AG04449 (cell line): ENCODE measurements around the gene ZNF598.

Experiments
- CTCF ChIA-PET: fragments of 350-600 bp; formaldehyde crosslinking; extraction: SDS; loops from one replicate; lab custom pipeline; 2021; ENCODE audit warnings: antibody characterized with exemption; lab: Yijun Ruan, JAX
- POLR2A ChIA-PET: fragments of 400-600, 350-600 bp; formaldehyde crosslinking; extraction: SDS; loops from one replicate; lab custom pipeline; 2020; ENCODE audit warnings: antibody characterized with exemption, inconsistent platforms; lab: Yijun Ruan, JAX
- DNase-seq: peaks from one replicate; pipeline ENCODE4 v3.0.0-alpha.2; 2010; ENCODE audit warnings: low read depth, low spot score
- H3K4me3 ChIP-seq: 2 replicates; pipeline ENCODE4 v1.5.1; 2011; ENCODE audit warnings: low read depth, mild to moderate bottlenecking, control low read depth, low read length
- TF ChIP-seq, protein P1 (sequence below): IDR thresholded peaks from one replicate; pipeline ENCODE4 v1.5.1; 2011; ENCODE audit warnings: mild to moderate bottlenecking, moderate library complexity, low read length, control low read depth, inconsistent platforms; ENCODE audit not compliant: insufficient read depth; ENCODE audit errors: missing control alignments

ZNF598 gene

DNA sequence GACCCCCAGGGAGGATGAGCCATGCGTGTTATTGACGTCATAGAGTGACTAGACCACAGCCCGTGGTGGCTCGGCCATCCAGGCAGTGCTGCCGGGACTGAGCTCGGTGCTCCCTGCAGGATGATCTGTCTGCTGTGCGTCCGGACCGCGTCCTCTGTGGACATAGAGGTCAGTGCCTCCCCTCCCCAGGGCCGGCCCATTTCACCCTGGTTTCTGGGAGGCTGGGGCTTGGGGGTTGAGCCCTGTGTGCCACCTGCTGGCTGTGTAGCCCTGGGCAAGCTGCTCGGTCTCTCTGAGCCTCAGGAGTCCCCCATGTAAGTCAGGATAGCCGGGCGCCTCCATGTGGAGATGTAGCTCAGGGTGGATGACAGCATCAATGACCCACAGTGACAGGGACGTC is 46.5 kb upstream of the ZNF598 start:
- H3K4me3 ChIP-seq, result no peak overlapping the region
- DNase-seq, result no peak
- ChIA-PET CTCF (interaction anchor here (1.1 to 3.1 kb wide), 6 partner anchors 9 to 84 kb away, joined by 3 to 50 read pairs (median 12); partner anchors contain the start of genes NHERF2, NPW, NTHL1 and TSC2), POLR2A (interaction anchor here (0.9 kb wide), 1 partner anchor 95 kb away, joined by 3 read pairs; no protein-coding TSS in a partner anchor)
- TF ChIP-seq, protein P1, sequence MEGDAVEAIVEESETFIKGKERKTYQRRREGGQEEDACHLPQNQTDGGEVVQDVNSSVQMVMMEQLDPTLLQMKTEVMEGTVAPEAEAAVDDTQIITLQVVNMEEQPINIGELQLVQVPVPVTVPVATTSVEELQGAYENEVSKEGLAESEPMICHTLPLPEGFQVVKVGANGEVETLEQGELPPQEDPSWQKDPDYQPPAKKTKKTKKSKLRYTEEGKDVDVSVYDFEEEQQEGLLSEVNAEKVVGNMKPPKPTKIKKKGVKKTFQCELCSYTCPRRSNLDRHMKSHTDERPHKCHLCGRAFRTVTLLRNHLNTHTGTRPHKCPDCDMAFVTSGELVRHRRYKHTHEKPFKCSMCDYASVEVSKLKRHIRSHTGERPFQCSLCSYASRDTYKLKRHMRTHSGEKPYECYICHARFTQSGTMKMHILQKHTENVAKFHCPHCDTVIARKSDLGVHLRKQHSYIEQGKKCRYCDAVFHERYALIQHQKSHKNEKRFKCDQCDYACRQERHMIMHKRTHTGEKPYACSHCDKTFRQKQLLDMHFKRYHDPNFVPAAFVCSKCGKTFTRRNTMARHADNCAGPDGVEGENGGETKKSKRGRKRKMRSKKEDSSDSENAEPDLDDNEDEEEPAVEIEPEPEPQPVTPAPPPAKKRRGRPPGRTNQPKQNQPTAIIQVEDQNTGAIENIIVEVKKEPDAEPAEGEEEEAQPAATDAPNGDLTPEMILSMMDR, result peak; percentile 33

DNA sequence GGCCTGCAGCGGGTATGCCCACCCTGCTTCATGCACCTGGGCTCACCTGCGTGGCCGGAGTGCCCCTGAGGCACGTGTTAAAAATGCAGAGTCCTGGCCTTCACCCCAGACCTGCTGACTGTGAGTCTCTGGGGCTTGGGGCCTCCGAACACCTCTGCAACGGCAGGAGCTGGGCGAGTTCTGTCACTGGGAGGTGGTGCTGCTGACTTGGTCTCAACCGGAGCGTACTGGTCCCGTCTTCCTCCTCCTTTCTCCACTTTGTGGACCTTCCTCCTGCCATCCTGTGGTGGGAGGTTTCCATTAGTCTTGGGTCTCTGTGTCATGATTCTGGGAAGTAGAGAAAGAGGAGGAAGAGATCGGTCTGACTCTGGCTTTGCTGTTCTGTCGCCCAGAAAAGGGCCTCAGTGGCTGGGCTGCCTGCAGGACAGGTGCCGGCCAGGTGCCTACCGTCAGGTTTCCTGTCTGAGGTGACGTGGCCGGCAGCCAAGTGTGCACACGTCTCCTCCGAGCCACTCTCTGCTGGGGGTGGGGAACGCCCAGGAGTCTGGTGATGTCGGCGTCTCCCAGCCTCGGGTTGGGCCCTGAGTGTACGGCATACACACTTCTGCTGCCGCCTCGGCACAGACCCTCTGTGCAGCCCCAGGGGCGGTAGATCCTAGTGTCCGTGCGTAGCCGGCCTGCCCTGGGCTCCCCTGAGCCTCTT is 45.1 kb upstream of the ZNF598 start:
- POLR2A ChIA-PET, result no interaction called here
- DNase-seq, result no peak
- TF ChIP-seq, protein P1, result no peak

DNA sequence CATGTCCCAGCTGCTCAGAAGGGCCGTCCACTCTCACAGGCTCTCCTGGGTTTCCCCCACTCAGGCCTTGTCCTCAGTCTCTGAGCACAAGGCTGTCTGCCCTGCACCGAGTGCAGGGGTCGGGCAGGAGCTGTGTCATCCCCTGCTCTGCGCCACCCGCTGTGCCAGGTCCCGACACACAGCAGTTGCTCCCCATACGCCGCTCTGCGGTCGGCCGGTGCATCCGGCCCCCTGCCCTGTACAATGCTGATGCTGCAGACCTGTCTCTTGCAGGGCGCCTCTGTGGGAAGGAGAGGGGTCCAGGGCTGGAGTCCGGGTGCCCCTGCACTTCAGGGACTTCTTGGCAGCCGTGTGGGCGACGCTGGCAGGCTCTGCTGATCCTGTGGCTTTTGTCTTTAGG is 44.3 kb upstream of the ZNF598 start:
- TF ChIP-seq, protein P1, result no peak
- H3K4me3 ChIP-seq, result no peak overlapping the region
- DNase-seq, result no peak
- CTCF ChIA-PET, result no interaction called here
- POLR2A ChIA-PET, result no interaction called here

More for the DNA sequence above, 45.1 kb upstream of the ZNF598 start:
- H3K4me3 ChIP-seq, result no peak overlapping the region
- CTCF ChIA-PET, result interaction anchor here (1.1 to 3.1 kb wide), 4 partner anchors 7 to 31 kb away, joined by 3 to 50 read pairs (median 8); partner anchors contain the start of genes NTHL1 and TSC2

DNA sequence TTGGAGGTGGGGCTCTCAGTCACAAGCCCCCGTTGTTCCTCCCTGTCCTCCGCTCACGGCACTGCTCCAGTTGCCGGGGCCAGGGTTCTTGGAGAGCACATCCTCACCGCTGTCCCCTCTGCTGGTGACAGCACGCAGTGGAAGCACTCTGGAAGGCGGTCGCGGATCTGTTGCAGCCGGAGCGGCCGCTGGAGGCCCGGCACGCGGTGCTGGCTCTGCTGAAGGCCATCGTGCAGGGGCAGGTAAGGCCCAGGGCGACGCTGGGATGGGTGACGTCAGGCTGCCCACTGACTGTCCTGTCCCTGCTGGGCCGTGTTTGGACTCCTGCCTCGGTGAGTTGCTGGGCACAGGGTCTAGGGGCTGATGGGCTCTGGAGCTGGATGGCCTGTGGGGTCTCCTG is 43.6 kb upstream of the ZNF598 start:
- ChIA-PET CTCF (interaction anchor here (2.4 kb wide), 1 partner anchor 49 kb away, joined by 6 read pairs; no protein-coding TSS in a partner anchor), POLR2A (no interaction called here)
- no peak overlapping the region for H3K4me3 ChIP-seq
- TF ChIP-seq, protein P1, result no peak
- DNase-seq, result no peak

DNA sequence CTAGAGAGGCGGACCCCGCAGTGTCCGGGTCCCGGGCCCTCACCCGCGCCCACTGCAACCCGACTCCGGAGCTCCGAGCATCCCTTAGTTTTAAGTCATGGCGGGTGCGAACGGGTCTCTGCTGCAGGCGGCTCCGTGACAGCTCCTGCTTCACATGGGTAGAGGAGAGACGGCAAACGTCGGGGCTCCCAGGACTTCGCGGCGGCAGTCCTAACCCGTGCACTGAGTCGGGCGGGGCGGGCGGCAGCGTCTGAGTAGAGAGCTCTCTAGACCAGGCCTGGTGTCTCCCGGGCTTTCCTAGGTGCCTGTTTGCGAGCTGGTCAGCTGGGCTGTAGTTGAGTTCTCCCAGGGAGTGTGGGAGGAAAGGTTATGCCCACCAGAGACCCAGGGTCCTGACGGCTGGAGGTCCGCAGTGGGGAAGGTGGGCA is 38.5 kb upstream of the ZNF598 start:
- CTCF ChIA-PET, result interaction anchor here (0.7 to 5.0 kb wide), 10 partner anchors 8 to 92 kb away, joined by 3 to 19 read pairs (median 5); no protein-coding TSS in a partner anchor
- TF ChIP-seq, protein P1, result no peak
- DNase-seq, result no peak
- H3K4me3 ChIP-seq, result peak overlapping the region; percentile 86
- POLR2A ChIA-PET, result interaction anchor here (0.7 to 2.1 kb wide), 10 partner anchors 12 to 107 kb away, joined by 3 to 11 read pairs (median 4); partner anchors contain the start of genes RAB26, RPS2 and TRAF7
